ENCODE results near the gene SECISBP2L.
A peak's percentile ranks its signal among the peaks of the same experiment; 100 is the strongest.

The SECISBP2L gene

DNA sequence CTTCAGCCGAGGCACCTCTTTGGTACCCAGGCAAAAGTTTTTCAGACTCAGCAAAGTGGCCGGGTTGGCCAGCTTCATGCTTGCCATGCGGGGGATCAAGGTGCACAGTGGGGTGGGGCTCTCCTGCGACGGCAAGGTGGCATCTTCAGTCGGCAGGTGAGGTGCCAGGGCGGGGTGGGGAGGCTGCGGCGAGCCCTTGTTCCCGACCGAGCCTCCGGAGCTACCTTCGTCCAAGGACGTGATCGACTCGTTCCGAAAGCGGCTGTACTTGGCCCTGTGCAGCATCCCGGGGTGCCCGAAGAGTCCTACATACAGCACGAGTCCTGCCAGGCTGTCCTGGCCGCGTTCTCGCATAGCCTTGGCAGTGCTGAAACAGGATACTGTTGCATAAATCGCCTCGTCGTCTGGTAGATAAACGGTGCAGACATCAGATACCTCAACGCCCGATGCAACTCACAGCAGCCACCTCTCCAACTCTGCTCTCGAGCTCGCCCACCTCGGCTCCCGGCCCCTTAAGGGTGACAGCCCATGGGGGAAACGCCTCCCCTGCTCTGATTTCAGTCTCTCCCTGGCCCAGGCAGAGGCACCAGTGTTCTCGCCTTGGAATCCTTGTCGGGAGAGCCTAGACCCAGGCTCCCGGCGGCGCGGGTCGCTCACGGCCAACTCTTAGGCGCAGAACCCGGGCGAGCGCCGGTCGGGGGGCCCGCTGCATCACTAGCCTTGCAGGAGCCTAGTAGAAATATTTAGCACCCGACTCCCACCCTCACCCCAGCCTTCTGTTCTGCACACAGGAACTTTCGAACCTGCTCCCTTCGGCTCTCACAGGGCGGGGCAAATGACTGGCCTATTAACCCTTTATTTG, 83.4 kb downstream of the SECISBP2L start:
- Histone ChIP-seq H3K4me3 (peak overlapping the region; percentile 71), H3K9me3 (ENCODE audit: low read depth, low read length) (no peaks in the 10 kb centered on the region), H3K27ac (no peak overlapping the region), H3K36me3 (ENCODE audit: insufficient read depth, low read length) (no peaks in the 10 kb centered on the region), H3K9ac (ENCODE audit: insufficient read length) (no peak overlapping the region)
- DNase-seq (ENCODE audit: low read depth, low spot score), result no peak
- TF ChIP-seq POLR2AphosphoS5 (IDR thresholded peaks at IDR 0.05; ENCODE audit: borderline replicate concordance, low read depth, low read length) (no peak), FOXP2 (optimal IDR thresholded peaks at IDR 0.05; ENCODE audit: control extremely low read depth, extremely low read length, insufficient read depth) (no peak), EZH2 (IDR thresholded peaks at IDR 0.05) (no peak)

DNA sequence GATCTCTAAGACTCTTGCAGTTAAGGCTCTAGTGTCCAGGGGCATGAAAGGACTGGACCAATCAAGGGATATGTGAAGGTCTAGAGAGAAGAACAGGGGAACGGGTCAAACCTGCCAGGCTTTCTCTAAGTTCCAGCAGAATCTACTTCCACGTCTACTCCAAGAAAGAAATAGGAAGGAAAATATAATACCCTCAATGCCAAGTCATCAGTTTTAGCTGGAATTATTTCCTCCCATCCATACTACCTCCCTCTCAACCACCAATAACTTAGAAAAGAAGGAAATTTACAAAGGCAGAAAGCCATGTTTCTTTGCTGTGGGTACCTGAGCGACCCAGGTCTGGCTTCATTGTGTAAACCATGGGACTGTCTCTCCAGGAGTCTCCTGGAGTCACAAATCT, 90.3 kb downstream of the SECISBP2L start:
- H3K9me3 ChIP-seq (ENCODE audit: low read depth, low read length), result no peaks in the 10 kb centered on the region
- no peak for TF ChIP-seq FOXP2 (optimal IDR thresholded peaks at IDR 0.05; ENCODE audit: control extremely low read depth, extremely low read length, insufficient read depth)
- TF ChIP-seq EZH2 (IDR thresholded peaks at IDR 0.05), result no peak
- TF ChIP-seq POLR2AphosphoS5 (IDR thresholded peaks at IDR 0.05; ENCODE audit: borderline replicate concordance, low read depth, low read length), result no peak
- no peak overlapping the region for H3K9ac ChIP-seq (ENCODE audit: insufficient read length)
- no peaks in the 10 kb centered on the region for H3K36me3 ChIP-seq (ENCODE audit: insufficient read depth, low read length)
- no peak overlapping the region for H3K4me3 ChIP-seq
- no peak overlapping the region for H3K27ac ChIP-seq
- no peak for DNase-seq (ENCODE audit: low read depth, low spot score)

DNA sequence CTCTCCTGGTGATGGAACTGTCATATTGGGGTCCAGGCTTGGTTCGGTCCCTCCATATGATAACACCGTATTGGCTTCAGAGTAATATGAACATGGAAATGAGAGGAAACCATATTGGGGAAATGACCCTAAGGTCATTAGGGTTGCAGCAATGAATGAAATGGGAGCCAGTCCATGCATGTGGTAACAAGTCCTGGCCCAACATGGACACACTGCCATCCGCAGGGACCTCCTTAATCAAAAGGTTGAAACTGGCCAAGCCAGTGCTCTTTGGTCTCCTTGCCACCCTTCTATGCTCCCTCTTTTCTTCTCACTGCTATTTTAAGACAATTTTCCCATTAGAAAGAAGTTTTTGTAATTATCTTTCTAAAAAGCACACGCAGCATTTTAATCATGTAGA, 90.9 kb downstream of the SECISBP2L start:
- no peak for DNase-seq (ENCODE audit: low read depth, low spot score)
- H3K4me3 ChIP-seq, result no peak overlapping the region

DNA sequence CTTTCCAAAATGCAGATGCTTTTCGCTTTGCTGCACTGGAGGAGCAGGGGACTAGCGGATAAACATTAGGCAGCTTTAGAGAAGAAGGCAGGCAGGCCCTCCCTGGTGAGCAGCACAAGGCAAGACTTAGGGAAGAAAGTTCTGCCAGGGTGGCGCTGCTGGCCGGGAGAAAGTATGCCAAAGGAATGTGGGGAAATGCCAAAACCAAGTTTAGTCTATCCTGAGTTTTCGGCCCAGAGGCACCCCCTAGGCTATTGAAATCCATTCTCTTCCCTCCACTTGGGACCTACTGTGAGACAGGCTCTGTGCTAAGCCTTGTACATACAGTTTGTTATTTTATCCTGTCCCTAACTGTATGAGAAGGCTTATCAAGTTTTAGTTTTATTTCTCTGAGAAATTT, 91.7 kb downstream of the SECISBP2L start:
- Histone ChIP-seq H3K36me3 (ENCODE audit: insufficient read depth, low read length) (no peaks in the 10 kb centered on the region), H3K9ac (ENCODE audit: insufficient read length) (no peak overlapping the region), H3K27ac (no peak overlapping the region), H3K4me3 (no peak overlapping the region), H3K9me3 (ENCODE audit: low read depth, low read length) (no peaks in the 10 kb centered on the region)
- no peak for DNase-seq (ENCODE audit: low read depth, low spot score)
- no peak for TF ChIP-seq FOXP2 (optimal IDR thresholded peaks at IDR 0.05; ENCODE audit: control extremely low read depth, extremely low read length, insufficient read depth)
- no peak for TF ChIP-seq POLR2AphosphoS5 (IDR thresholded peaks at IDR 0.05; ENCODE audit: borderline replicate concordance, low read depth, low read length)
- TF ChIP-seq EZH2 (IDR thresholded peaks at IDR 0.05), result no peak

More for the DNA sequence above, 90.9 kb downstream of the SECISBP2L start:
- no peaks in the 10 kb centered on the region for H3K9me3 ChIP-seq (ENCODE audit: low read depth, low read length)
- no peak overlapping the region for H3K27ac ChIP-seq
- H3K9ac ChIP-seq (ENCODE audit: insufficient read length), result no peak overlapping the region
- H3K36me3 ChIP-seq (ENCODE audit: insufficient read depth, low read length), result no peaks in the 10 kb centered on the region
- TF ChIP-seq FOXP2 (optimal IDR thresholded peaks at IDR 0.05; ENCODE audit: control extremely low read depth, extremely low read length, insufficient read depth) (no peak), POLR2AphosphoS5 (IDR thresholded peaks at IDR 0.05; ENCODE audit: borderline replicate concordance, low read depth, low read length) (no peak), EZH2 (IDR thresholded peaks at IDR 0.05) (no peak)

DNA sequence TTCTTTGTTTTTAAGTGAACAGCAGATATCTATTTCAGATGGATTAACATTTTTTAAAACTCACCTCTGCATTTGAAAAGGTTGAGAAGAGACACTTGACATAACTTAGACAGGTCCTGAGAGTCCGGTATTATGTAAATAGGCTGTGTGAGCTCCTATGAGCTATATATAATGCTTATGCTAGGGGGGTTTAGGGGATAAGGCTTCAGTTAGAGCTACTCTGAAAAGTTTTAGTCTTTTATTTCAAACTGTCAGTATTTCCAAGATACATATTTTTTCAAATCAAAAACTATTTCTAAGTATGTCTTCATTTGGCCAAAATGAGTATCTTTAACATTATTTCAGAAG, 99.4 kb downstream of the SECISBP2L start:
- no peak overlapping the region for H3K4me3 ChIP-seq
- TF ChIP-seq FOXP2 (optimal IDR thresholded peaks at IDR 0.05; ENCODE audit: control extremely low read depth, extremely low read length, insufficient read depth) (no peak), POLR2AphosphoS5 (IDR thresholded peaks at IDR 0.05; ENCODE audit: borderline replicate concordance, low read depth, low read length) (no peak), EZH2 (IDR thresholded peaks at IDR 0.05) (no peak)
- no peaks in the 10 kb centered on the region for H3K36me3 ChIP-seq (ENCODE audit: insufficient read depth, low read length)
- no peak overlapping the region for H3K27ac ChIP-seq
- no peaks in the 10 kb centered on the region for H3K9me3 ChIP-seq (ENCODE audit: low read depth, low read length)
- no peak for DNase-seq (ENCODE audit: low read depth, low spot score)
- no peak overlapping the region for H3K9ac ChIP-seq (ENCODE audit: insufficient read length)

DNA sequence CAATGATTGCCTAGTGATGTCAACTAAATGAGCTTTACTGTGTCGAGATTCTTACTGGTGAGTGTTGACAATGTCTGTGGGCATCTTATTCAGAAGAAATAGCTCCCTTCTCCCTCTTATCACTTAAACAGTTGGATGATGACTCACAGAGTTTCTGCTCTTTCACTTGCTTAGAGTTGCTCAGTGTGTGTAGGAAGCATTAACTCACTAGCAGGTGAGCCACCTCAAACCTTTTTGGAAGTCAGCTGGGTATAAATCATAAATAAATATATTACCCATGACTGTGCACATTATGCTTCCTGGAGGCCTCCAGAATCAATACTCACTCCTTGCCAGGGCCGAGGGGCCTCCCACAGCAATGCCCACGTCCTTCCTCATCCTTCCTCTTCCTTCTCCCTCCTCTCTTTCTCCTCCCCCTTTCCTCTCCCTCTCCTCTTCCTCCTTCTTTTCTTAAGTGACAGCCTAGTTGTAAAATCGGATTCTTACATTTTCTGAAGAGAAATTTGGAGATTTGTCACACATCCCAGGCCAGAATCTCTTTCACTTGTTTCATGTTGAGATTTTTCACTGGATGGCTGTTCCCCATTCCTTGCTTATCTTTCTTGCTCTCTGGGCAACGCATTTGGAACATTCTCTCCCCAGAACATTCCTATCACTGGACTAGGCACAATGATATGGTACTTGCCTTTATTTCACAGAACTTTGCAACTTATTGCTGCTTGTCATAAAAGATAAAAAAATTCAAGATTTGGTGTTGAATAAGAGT, 100.0 kb downstream of the SECISBP2L start:
- DNase-seq (ENCODE audit: low read depth, low spot score), result no peak
- Histone ChIP-seq H3K4me3 (no peak overlapping the region), H3K36me3 (ENCODE audit: insufficient read depth, low read length) (no peaks in the 10 kb centered on the region), H3K27ac (no peak overlapping the region), H3K9ac (ENCODE audit: insufficient read length) (no peak overlapping the region), H3K9me3 (ENCODE audit: low read depth, low read length) (no peaks in the 10 kb centered on the region)
- TF ChIP-seq EZH2 (IDR thresholded peaks at IDR 0.05), result no peak
- TF ChIP-seq FOXP2 (optimal IDR thresholded peaks at IDR 0.05; ENCODE audit: control extremely low read depth, extremely low read length, insufficient read depth), result no peak
- TF ChIP-seq POLR2AphosphoS5 (IDR thresholded peaks at IDR 0.05; ENCODE audit: borderline replicate concordance, low read depth, low read length), result no peak

DNA sequence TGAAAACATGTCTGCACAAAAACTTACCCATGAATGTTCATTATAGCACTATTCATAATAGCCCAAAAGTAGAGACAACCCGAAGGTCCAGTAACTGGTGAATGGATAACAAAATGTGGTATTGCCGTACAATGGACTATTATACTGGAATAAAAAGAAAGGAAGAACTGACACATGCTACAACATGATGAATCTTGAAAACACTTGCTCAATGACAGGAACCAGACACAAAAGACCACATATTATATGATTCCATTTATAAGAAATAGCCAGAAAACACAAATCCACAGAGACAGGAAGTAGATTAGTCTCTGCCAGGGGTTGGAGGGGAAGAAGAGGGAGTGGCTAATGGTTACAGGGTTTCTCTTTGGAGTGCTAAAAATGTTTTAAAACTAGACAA, 100.9 kb downstream of the SECISBP2L start:
- Histone ChIP-seq H3K27ac (no peak overlapping the region), H3K9ac (ENCODE audit: insufficient read length) (no peak overlapping the region), H3K36me3 (ENCODE audit: insufficient read depth, low read length) (no peaks in the 10 kb centered on the region), H3K9me3 (ENCODE audit: low read depth, low read length) (no peaks in the 10 kb centered on the region), H3K4me3 (no peak overlapping the region)
- no peak for DNase-seq (ENCODE audit: low read depth, low spot score)
- TF ChIP-seq FOXP2 (optimal IDR thresholded peaks at IDR 0.05; ENCODE audit: control extremely low read depth, extremely low read length, insufficient read depth) (no peak), EZH2 (IDR thresholded peaks at IDR 0.05) (no peak), POLR2AphosphoS5 (IDR thresholded peaks at IDR 0.05; ENCODE audit: borderline replicate concordance, low read depth, low read length) (no peak)

DNA sequence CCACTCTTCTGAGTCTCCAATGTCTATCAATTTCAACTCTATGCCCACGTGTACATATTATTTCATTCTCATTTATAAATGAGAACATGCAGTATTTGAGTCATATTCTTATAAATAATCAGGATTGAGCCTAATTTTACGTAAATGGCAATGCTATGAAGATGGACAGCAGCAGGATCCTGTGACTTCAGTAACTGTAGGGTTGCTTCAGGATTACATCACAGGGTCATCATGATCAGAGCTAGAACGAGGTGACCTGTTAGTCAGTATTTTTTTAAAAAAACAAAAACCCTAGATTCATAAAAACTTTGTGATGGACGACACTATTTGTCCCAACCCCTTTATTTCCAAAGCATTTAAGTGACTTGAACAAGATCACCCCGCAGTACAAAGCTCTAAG, 104.3 kb downstream of the SECISBP2L start:
- Histone ChIP-seq H3K9ac (ENCODE audit: insufficient read length) (no peak overlapping the region), H3K36me3 (ENCODE audit: insufficient read depth, low read length) (no peaks in the 10 kb centered on the region), H3K27ac (no peak overlapping the region), H3K4me3 (no peak overlapping the region), H3K9me3 (ENCODE audit: low read depth, low read length) (no peaks in the 10 kb centered on the region)
- no peak for TF ChIP-seq EZH2 (IDR thresholded peaks at IDR 0.05)
- no peak for TF ChIP-seq FOXP2 (optimal IDR thresholded peaks at IDR 0.05; ENCODE audit: control extremely low read depth, extremely low read length, insufficient read depth)
- TF ChIP-seq POLR2AphosphoS5 (IDR thresholded peaks at IDR 0.05; ENCODE audit: borderline replicate concordance, low read depth, low read length), result no peak
- DNase-seq (ENCODE audit: low read depth, low spot score), result no peak

Data from SK-N-MC (cell line).